Muscle layer of duodenum (tissue), 2 donors: ENCODE measurements around the gene LTBP2.
A peak's percentile ranks its signal among the peaks of the same experiment; 100 is the strongest.

Source experiments
- H3K27ac ChIP-seq: one replicate; pipeline ENCODE4 v1.7.0; 2013; ENCODE audit warnings: mild to moderate bottlenecking, low read length
- H3K27me3 ChIP-seq: one replicate; pipeline ENCODE4 v1.7.0; 2013; ENCODE audit warnings: low read depth, mild to moderate bottlenecking, control low read depth, low read length
- H3K36me3 ChIP-seq, 2 donors: one replicate each; pipeline ENCODE4 v1.7.0; 2013; ENCODE audit warnings: low read length in 2 of 2, control low read depth in 1 of 2, mild to moderate bottlenecking in 1 of 2; ENCODE audit not compliant: insufficient read depth in 2 of 2, control insufficient read depth in 1 of 2
- H3K4me1 ChIP-seq, 2 donors: one replicate each; pipeline ENCODE4 v1.7.0; 2013; ENCODE audit warnings: low read length in 2 of 2, mild to moderate bottlenecking in 2 of 2, control low read depth in 1 of 2, moderate library complexity in 1 of 2; ENCODE audit not compliant: insufficient read depth in 2 of 2, control insufficient read depth in 1 of 2
- H3K4me3 ChIP-seq, 2 donors: one replicate each; pipeline ENCODE4 v1.7.0; 2013; ENCODE audit warnings: low read length in 2 of 2, low read depth in 1 of 2, mild to moderate bottlenecking in 1 of 2
- H3K9me3 ChIP-seq, 2 donors: one replicate each; pipeline ENCODE4 v1.7.0; 2013; ENCODE audit warnings: low read length in 2 of 2, control low read depth in 1 of 2, mild to moderate bottlenecking in 1 of 2; ENCODE audit not compliant: control insufficient read depth in 1 of 2
- donor health status: healthy.

Gene LTBP2

GRCh38 chr14:74611650-74612349 lies at the start of gene LTBP2:
TSS of gene LTBP2 (minus strand) at chr14:74612237. CDS start at chr14:74611944, 293 bp downstream.
- Histone ChIP-seq H3K4me1 (peaks cover 0 to 12% of the 10 kb centered on the region in 2 donors), H3K27me3 (no peaks in the 10 kb centered on the region), H3K36me3 (no peaks in the 10 kb centered on the region), H3K27ac (no peak within 1 kb of the TSS), H3K4me3 (peak within 1 kb of the TSS; percentile 42 to 78), H3K9me3 (no peaks in the 10 kb centered on the region)

- no peak overlapping the region for H3K4me3 ChIP-seq
- no peaks in the 10 kb centered on the region for H3K27me3 ChIP-seq
- no peaks in the 10 kb centered on the region for H3K4me1 ChIP-seq
- no peaks in the 10 kb centered on the region for H3K9me3 ChIP-seq
- H3K27ac ChIP-seq = no peak overlapping the region
- H3K36me3 ChIP-seq = peaks cover 33 to 53% of the 10 kb centered on the region in 2 donors
These were observed 48.8 kb upstream of the LTBP2 start for GRCh38 chr14:74660863-74661262.

DNA sequence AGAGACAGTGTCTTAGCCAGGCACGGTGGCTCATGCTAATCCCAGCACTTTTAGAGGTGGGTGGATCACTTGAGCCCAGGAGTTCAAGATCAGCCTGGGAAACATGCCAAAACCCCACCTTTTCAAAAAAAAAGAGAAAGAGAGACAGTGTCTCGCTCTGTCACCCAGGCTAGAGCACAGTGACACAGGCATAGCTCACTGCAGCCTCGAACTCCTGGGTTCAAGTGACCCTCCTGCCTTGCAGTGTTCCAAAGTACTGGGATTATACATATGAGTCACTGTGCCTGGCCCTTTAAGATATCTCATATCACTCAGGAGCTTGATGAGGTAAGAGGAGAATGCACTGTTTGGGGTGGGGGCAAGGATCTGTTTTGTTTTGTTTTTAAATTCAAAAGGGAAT lies 48.1 kb upstream of the LTBP2 start:
- Histone ChIP-seq H3K36me3 (peaks cover 27 to 48% of the 10 kb centered on the region in 2 donors), H3K4me3 (no peak overlapping the region), H3K27me3 (no peaks in the 10 kb centered on the region), H3K4me1 (no peaks in the 10 kb centered on the region), H3K9me3 (no peaks in the 10 kb centered on the region), H3K27ac (no peak overlapping the region)

DNA sequence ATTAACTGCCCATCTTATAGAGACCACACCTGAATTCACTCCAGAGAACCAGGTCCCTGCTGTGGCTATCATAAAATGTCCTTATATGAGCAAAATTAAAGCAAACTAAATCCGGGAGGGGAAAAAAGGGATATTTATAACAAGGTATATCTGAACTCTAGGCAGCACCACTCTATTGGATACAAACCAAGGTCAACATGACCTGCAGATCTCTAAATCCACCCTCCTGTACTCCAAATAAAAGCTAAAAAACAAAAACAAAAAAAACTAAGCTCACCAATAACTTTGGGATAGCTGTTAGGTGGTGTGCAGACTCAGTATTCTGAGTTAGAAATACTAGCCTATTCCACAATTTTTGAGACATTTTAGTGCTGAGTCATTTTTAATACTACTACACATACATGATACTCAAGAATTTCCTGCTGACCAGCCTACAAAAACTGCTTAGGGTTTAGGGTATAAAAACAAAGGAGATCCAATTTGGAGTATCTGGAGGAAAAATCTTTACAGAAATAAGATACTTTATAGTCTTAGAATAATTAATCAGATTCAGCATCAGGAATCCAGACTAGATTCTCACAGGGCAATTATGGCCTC lies 46.6 kb upstream of the LTBP2 start:
- Histone ChIP-seq H3K36me3 (peaks cover 21 to 42% of the 10 kb centered on the region in 2 donors), H3K4me3 (no peak overlapping the region), H3K27me3 (no peaks in the 10 kb centered on the region), H3K27ac (no peak overlapping the region), H3K4me1 (no peaks in the 10 kb centered on the region), H3K9me3 (no peaks in the 10 kb centered on the region)

DNA sequence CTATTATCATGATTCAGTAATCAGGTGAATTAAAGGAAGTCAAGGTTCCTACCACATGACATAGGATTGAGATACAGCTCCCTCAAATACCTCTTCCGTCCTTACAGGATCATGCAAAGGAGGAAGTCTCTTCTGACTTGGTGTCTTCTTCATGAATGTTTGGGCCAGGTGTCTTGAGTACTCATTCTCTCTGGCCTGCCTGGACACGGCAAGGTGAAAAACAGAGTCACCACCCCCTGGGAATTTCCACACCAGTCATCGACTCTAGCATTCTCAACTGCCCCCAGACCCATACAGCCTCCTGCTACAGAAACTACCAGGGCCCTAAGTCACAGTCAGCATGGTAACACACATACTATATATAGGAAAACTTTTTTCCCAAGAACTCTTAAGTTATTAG lies 44.9 kb upstream of the LTBP2 start:
- Histone ChIP-seq H3K4me1 (no peaks in the 10 kb centered on the region), H3K27me3 (no peaks in the 10 kb centered on the region), H3K4me3 (no peak overlapping the region), H3K36me3 (peaks cover 10 to 25% of the 10 kb centered on the region in 2 donors), H3K9me3 (no peaks in the 10 kb centered on the region), H3K27ac (no peak overlapping the region)

GRCh38 chr14:74655599-74656395 lies 43.8 kb upstream of the LTBP2 start:
- H3K4me3 ChIP-seq = no peak overlapping the region
- H3K27me3 ChIP-seq = no peaks in the 10 kb centered on the region
- H3K9me3 ChIP-seq = no peaks in the 10 kb centered on the region
- peaks cover 0 to 14% of the 10 kb centered on the region in 2 donors for H3K36me3 ChIP-seq
- no peak overlapping the region for H3K27ac ChIP-seq
- H3K4me1 ChIP-seq = no peaks in the 10 kb centered on the region

GRCh38 chr14:74654931-74655330 lies 42.9 kb upstream of the LTBP2 start:
- Histone ChIP-seq H3K4me3 (no peak overlapping the region), H3K27ac (no peak overlapping the region)

GRCh38 chr14:74653386-74654138 lies 41.5 kb upstream of the LTBP2 start:
- no peak overlapping the region for H3K4me3 ChIP-seq
- no peaks in the 10 kb centered on the region for H3K36me3 ChIP-seq
- H3K9me3 ChIP-seq = no peaks in the 10 kb centered on the region
- no peak overlapping the region for H3K27ac ChIP-seq
- H3K27me3 ChIP-seq = no peaks in the 10 kb centered on the region
- H3K4me1 ChIP-seq = no peaks in the 10 kb centered on the region

More at GRCh38 chr14:74654931-74655330, 42.9 kb upstream of the LTBP2 start:
- Histone ChIP-seq H3K9me3 (no peaks in the 10 kb centered on the region), H3K27me3 (no peaks in the 10 kb centered on the region), H3K36me3 (peaks cover 0 to 6% of the 10 kb centered on the region in 2 donors), H3K4me1 (no peaks in the 10 kb centered on the region)

- H3K27me3 ChIP-seq = no peaks in the 10 kb centered on the region
- H3K4me1 ChIP-seq = peaks cover 0 to 4% of the 10 kb centered on the region in 2 donors
- H3K4me3 ChIP-seq = no peak overlapping the region
- H3K36me3 ChIP-seq = no peaks in the 10 kb centered on the region
- H3K9me3 ChIP-seq = no peaks in the 10 kb centered on the region
- no peak overlapping the region for H3K27ac ChIP-seq
These were observed 40.5 kb upstream of the LTBP2 start for GRCh38 chr14:74652541-74652940.

DNA sequence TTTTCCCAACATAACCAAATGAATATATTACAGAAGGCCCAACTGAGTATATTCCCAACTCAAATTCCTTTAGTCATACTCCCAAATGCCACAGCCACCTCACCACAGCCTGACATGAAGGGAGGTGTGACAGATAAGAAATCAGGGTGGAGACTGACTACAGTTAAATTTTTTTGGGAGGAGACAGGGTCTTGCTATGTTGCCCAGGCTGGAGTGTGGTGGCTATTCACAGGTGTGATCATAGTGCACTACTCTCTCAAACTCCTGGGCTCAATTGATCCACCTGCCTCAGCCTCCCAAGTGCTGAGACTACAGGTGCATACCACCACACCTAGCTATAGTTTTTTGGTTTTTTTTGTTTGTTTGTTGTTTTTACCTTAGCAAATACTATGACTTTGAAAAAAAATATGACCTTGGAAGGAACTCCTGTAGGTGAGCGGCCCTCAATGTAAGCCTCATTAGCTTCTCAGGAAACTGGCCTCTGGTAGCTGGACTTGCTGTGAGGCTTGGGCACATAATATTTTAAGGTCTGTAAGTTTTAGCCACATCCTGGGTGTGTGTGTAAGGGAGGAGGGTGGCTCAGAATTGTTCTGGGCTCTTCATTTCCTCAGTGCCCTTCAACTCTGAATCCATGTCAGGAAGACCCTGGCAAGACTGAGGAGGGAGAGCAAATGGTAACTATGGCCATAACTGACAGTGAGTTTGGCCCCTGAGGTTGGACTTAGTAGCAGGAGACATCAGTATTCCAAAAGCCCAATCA lies 39.1 kb upstream of the LTBP2 start:
- Histone ChIP-seq H3K9me3 (no peaks in the 10 kb centered on the region), H3K27me3 (no peaks in the 10 kb centered on the region), H3K4me3 (no peak overlapping the region), H3K4me1 (peaks cover 0 to 5% of the 10 kb centered on the region in 2 donors), H3K27ac (no peak overlapping the region), H3K36me3 (no peaks in the 10 kb centered on the region)
